HG02870 (cell line): ENCODE data around the gene GIMAP6.
A peak's percentile ranks its signal among the peaks of the same experiment; 100 is the strongest.
"Not testable (repeated sequence)": the region's sequence is repeated elsewhere in the genome, so short reads cannot be mapped to it uniquely, and the experiment has no call there.

Source experiments
- ATAC-seq: cut with Tn5 transposase; IDR thresholded peaks from one replicate; pipeline ENCODE4 v1.9.1; 2021; ENCODE audit warnings: mild to moderate bottlenecking, moderate library complexity; ENCODE audit not compliant: unreplicated experiment

GIMAP6 gene

DNA sequence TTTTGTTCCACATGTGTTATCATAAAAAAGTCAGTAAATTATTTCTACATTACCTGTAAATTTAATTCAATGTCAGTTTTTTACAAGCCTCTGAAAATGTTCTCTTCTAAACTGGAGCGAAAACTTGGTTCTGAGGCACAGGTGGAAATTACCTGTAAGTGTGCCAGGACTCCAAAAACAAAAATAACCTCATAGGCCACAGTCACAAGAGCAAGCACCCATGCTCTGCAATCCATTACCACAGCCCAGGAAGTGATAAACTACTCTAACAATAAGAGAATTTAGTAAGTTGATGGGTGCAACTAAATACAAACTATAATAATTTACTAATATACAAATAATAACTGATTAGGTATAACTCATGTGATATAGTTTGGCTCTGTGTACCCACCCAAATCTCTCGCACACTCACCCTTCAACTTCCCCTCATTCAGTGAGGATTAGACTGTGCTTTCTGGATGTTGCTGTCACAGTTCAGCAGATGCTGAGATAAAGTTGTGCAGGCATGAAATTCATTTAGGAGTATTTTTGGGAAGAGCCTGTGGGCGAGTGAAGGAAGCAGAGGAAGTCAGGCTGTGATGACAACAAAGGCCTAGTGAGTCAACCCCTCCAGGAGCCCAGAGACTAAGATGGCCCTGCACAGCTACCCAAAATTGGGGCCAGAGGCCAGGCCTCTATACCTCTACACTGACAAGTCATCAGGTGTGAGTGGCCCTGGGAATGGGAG lies 16.3 kb upstream of the GIMAP6 start:
- no peak for ATAC-seq

DNA sequence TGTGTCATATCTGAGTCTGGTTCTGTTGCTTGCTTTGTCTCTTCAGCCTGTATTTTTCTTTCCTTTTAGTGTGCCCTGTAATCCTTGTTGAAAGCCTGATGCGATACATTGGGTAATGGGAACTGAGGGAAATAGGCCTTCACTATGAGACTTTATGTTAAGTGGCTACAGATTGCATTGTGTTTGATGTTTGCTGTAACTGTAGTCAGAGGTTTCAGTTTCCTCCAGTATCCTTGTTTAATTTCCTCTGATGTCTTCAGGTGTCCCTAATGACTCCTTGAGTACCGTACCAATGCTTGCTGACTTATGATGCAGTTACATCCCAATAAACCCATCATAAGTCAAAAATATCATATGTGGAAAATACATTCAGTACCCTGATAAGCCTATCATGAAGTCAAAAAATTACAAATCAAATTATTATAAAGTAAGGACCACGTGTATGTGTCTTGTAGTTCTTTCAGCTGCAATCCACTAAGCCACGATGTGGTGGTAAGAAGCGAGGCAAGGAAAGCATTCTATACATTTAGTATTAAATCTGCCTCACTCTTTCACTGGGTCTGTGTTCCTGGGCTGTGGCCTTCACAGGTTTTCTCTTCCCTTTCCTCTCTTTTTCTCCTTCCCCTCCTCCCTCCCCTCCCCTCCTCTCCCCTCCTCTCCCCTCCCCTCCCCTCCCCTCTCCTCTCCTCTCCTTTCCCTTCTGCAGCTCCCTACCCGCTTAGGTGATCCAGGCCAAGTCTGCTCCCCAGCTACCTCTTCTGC lies 13.3 kb upstream of the GIMAP6 start:
- no peak for ATAC-seq

DNA sequence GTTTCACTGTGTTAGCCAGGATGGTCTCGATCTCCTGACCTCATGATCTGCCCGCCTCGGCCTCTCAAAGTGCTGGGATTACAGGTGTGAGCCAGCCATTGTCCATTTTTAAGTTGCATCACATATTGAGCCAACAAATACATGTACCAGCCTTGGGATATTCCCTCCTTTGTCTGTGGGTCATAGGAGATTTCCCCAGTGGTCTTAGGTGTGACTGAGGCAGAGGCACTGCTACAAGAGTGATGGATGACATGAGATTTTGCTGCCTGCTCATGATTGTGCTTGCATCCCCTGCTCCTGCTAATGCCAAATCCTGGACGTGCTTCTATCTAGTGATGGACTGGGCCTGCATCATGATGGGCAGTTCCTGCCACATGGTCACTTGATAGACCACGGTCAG lies 10.7 kb upstream of the GIMAP6 start:
- ATAC-seq: no peak

DNA sequence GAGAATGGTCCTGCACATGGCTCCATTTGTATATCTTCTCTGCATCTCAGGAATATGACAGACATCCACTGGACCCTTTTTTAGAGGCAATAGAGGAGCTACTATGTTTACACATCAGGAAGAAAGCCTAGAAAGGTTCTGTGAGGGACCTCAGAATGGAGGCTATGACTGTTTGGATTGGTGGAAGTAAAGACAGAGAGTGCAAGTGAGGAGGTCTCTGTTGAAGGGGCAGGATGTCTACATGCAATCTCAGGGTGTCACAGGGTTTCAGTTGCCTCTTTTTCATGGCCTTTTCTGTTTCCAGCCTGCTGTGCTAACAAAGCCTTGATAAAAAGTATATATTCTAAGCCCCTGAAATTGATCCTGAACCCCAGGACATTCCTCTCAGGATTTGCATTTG lies 9.7 kb upstream of the GIMAP6 start:
- no peak for ATAC-seq

DNA sequence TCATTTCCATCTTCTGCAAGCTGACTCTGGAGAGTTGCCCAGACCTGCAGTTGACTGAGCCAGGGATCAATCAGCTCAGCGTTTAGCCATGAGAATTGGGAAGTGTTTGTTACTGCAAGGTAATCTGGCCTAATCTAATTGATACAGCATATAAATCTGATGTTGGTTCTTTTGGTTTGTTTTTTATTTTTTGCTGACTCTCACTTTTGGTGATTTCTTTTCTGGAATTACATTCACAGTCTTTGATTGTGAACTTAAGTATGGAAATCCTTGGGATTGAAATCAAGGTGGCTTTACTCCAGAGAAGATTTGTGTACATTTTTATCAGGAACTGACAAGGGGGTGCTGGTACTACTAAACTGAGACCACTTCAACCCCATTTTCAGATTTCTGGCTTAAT lies 1.7 kb upstream of the GIMAP6 start:
- no peak for ATAC-seq

DNA sequence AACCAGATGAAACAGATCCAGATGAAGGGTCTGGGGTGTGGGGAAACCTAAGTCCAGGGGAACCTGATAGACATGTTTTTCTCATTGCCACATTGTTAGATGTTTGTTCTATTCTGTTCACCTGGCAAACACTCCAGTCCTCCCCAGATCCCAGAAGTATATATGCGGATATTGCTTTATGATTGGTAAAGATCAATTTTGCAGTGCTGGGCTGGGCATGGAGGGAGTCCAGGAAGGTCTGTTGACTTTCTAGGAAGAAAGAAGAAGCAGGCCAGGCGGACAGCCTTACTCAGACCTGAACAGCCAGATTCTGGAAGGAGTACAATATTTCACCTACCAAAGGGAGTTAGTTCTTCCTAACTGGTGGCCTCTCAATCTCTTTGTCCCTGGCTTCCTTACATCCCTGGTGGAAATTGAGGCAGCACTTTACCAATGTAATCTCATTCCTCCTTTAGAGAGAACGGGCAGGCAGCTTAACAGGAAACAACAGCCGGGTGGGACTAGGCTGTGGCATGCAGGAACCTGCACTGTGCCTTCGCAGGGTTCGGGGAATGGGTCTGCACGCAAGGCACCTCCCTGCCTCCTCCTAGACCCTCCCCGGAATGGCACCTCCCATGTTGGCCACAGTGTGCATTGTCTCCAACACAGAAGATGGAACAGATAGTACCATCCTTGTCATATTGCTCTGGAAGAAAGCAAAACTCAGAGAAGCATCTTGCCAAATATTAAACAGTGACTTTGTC lies 930 bp downstream of the GIMAP6 start:
- no peak for ATAC-seq

DNA sequence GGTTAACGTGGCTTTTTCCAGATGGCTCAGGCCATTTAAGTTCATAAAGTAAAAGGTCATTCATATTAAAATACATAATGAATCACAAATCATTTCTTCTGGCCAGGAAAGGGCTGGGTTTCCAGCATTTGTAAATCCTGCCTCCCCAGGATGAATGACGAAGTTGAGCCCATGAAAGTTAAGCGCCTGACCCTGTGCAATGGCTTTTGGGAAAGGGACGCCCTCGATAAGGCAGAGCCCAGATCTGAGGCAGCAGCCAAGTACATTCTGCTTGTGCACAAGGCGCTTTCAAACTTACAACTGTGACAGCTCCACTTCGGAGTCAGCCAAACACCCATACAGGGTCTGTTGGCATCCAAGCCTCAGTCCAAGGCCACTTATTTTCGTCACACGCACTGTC lies 2.8 kb downstream of the GIMAP6 start:
- no peak for ATAC-seq

DNA sequence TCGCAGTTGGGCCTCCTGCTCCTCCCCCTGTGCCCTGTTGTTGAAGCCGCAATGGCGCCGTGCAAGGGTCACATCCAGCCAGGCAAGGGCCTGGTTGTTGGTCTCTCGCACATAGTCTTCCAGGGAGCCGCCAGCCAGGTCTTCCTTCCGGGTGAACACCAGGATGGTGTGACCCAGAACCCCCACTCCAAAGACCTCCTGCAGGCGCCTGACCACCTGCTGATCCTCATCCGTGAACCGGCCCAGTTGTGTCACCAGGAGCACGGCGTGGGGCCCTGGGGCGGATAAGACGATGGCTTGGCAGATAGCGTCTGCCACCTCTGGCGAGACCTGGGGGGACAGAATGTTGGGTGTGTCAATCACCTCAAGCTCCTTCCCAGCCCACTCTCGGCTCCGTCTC lies 4.2 kb downstream of the GIMAP6 start:
- no peak for ATAC-seq

DNA sequence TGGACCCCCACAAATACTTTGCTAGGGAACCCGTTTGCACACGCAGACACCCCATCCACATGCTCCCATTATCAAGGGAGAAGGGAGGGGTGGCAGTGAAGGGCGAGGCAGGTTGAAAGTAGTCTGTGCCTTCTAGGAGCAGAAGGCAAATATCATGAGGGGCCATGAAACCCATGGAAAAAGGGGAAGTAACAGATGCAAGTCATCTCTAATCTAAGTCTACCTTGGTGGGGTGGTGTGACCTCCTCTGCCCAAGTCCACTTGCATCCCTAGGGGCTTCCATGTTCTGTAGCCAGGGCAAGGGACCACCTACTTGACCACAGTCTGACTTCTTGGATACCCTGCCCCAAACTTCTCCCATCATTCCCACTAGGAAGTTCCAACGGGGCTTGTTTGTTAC lies 5.5 kb downstream of the GIMAP6 start:
- ATAC-seq: no peak

DNA sequence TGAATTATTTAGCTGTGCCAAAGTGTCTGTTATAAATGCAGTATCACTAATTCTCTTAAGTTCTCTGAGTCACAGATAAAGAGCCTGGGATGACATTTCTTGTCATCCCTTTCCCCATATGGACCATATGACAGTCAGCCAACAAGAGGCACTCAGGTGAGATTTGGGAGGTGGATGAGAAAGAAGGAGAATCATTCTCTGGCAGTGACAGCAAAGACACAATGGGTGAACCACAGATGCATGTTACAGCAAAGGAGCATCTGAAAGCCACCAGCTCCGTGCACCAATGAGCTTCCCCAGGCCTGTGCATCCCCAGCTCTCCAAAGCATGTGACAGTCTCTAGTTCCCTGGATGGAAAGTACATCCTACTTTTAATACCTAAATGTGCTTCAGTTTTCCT lies 10.8 kb downstream of the GIMAP6 start:
- no peak for ATAC-seq

DNA sequence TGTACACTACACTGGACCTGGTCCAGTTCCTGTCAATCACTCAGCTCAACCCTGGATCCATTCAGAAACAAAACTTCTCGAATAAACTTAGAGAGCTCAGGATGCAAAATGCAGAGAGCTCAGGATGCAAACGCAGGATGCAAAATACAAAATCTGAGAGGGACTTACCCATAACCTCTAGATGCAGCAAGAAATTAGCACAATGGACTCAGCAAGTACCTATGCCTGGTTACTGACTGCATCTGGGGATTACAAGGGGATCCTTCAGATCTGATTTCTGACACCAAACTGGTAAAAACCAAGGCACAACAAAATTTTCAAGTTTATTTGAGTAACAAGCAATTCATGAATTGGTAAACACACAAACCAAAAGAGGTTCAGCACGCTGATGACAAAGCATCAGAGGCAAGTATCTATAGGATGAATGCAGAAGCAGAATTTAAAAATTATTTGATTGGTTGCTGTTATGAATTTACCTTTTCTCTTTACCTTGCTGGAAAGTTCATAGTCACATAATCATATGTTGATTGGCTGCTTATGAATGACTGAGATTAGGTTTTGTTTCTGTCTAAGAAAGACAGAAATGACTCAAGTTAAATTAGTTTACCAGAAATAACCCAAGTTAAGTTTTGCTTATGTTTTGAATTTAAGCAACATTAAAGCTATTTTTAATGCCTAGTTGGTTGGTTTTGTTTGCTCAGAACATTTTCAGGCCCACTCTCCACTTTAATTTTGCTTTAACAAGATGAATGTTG lies 11.4 kb downstream of the GIMAP6 start:
- ATAC-seq: peak; percentile 70

DNA sequence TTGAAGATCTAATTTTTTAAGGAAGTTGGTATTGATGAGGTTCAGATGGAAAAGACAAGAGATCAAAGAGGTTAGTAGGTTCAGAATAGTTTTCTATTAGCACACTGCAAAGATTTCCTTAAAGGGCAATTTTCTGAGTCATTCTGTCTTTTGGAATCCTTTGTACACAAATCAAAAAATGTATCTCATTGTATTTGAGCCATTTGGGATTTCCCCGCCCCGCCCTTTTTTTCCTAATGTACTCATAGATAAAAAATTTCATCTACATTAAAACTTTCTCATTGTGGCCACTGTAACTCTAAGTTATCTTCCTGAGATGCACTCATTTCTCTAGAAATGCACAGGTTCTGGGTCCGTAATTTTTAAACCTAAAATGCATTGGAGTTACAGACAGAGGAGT lies 12.1 kb downstream of the GIMAP6 start:
- ATAC-seq: no peak

DNA sequence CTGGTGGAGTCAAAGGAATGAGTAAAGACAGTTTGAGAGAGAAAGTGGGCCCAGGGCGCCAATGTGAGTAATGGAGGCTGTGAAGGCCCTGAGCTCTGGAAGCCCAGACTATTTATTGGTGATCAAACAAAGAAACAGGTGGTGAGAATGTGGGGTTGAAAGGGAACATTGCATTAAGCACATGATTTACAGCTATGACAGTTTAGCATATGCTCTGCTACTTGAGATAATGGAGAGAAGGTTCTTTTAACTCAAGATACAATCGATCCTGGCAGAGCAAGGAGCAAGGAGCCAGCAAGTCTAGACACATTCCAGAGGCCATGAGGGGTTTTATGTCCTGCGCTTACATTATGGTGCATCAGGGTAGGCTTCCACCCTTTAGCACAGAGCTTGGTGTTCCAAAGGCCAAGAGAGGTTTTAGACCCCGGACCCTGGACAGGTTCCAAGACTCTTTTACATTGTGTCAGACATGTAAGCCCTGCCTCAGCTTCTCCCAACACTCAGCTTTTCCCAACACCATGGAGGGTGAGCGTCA lies 16.9 kb downstream of the GIMAP6 start:
- ATAC-seq: not testable (repeated sequence)

DNA sequence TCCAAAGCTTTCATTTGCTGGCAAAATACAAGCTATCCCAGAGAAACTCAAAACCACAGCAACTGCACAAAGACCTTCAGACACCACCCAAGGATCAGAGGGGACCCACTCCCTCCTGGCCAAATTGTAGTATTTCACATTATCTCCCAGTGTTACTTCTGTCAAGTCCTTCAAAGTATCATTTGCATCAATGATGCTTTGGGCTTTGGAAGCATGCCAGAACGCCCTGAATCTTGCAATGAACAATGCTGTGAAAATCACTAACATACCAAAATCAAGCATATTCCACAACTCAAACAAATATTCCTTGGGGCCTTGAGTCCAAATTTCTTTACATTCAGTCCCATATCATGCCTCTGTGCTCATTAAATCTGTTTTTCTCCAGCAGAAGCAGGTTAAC lies 17.8 kb downstream of the GIMAP6 start:
- ATAC-seq: not testable (repeated sequence)

DNA sequence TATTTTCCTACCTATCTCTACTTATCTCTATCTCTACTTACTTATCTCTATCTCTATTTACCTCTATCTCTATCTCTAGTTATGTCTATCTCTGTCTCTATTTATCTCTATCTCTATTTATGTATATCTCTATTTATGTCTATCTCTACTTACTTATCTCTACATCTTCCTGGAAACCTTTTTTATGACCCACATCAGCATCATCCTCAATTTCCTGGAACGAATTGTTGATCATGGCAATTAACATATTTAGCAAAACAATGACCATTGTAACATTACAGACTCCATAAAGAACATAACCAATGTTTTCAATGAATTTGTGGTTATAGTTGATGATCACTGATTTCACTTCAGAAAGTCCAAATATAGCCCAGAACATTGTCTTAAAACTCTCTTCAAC lies 18.3 kb downstream of the GIMAP6 start:
- ATAC-seq: no peak

DNA sequence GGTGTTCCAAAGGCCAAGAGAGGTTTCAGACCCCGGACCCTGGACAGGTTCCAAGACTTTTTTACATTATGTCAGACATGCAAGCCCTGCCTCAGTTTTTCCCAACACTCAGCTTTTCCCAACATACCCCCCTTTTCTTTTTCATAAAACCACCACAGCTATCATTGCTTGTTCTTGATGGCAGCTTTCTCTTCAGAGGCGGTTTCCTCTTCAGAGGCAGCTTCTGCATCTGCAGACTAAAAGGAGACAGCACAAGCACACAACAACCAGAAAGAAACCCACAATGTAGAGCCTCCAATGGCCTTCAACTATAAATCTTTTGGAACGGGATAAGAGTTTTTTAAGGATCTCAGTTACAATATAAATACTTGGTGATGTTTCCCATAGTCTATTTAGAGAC lies 19.3 kb downstream of the GIMAP6 start:
- ATAC-seq: no peak

DNA sequence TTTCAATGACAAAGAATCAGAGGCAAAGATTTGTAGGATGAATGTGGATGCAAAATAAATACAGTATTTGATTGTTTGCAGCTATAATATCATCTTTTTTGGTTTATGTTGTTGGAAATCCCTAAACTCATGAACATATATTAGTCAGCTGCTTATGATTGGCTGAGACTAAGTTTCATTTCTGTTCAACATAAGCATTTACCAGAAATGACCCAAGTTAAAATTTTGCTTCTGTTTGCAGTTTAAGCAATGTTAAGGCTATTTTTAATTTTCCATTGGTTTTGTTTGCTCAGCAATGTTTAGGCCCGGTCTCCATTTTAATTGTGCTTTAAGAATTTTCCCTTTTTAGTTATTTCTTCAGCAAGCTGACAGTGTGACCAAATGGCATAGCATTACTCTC lies 22.0 kb downstream of the GIMAP6 start:
- no peak for ATAC-seq

DNA sequence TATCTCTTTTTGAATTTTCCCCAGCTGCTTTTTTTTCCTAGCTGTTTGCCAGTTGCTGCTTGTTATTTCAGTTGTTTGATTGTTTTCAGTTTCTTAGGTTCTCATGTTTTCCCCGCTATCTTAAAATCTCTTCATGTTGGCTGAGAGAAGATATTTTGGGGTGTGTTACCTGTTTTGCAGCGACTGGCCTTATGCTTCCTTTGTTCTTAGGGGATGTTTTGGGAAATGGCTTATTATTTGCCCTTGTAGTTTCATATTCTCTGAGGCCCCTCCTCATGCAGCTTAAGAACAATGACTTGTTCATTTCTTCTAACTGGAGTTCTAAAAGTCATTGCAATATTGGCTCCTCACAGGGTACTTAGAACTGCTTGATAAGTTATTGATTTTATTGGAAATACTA lies 28.6 kb downstream of the GIMAP6 start:
- not testable (repeated sequence) for ATAC-seq

DNA sequence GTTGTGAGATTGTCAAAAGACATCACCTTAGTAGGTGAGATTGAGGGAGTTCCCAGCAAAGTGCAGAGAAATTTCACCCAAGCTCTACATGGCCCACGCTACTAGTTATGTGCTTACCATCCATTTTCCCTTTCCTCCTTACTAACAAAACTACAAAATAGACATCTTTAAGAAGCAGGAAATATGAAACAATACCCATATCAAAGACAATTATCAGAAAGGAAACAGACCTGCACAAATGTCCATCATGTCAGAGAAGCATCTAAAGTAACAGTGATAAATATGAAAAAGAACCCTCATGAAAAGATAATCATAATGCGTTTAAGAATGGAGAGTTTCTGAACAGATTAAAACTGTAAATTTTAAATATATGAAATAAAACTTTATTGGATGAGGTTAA lies 36.8 kb downstream of the GIMAP6 start:
- no peak for ATAC-seq

DNA sequence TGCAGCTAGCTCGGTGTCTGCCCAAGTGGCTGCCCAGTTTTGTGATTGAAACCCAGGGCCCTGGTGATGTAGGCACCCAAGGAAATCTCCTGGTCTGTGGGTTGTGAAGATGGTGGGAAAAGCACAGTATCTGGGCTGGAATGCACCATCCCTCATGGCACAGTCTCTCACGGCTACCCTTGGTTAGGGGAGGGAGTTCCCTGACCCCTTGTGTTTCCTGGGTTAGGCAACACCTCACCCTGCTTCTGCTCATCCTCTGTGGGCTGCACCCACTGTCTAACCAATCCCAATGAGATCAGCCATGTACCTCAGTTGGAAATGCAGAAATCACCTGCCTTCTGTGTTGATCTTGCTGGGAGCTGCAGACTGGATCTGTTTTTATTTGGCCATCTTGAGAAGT lies 37.4 kb downstream of the GIMAP6 start:
- no peak for ATAC-seq

DNA sequence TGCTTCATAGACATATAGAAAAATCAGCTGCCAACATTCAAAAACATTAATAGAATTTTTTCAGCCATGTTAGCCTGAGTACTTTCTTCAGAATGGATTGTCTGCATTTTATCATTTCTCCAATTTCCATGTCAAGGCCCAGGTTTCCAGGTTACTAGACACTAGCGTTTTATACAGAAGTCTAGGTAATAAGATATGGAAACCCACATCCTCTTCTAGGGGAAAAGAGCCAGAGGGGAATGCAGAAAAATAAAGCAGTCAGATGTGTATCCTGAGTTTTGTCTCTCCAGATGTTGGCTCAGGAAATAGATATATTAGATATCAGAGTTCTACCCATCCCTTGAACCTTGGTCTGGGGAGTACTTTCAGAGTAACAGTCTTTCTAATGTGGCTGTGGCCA lies 44.6 kb downstream of the GIMAP6 start:
- ATAC-seq: no peak
